Epidermal melanocyte (primary cell): ENCODE results near the gene SH3BP5L.
"Not testable (repeated sequence)": the region's sequence is repeated elsewhere in the genome, so short reads cannot be mapped to it uniquely, and the experiment has no call there.

Experiments used
- DNase-seq: peaks from one replicate; pipeline ENCODE4 v3.0.0; 2011; ENCODE audit warnings: low spot score; ENCODE audit not compliant: insufficient read length

SH3BP5L gene

GRCh38 chr1:248830718-248831017, 5.0 kb upstream of the SH3BP5L start:
- DNase-seq: not testable (repeated sequence)

GRCh38 chr1:248828845-248829244, 3.1 kb upstream of the SH3BP5L start:
- no peak for DNase-seq

GRCh38 chr1:248825573-248825908, 174 bp downstream of the SH3BP5L start:
- DNase-seq: no peak

- no peak for DNase-seq
Measured at GRCh38 chr1:248825136-248825535, 579 bp downstream of the SH3BP5L start.

- no peak for DNase-seq
Measured at GRCh38 chr1:248824701-248825100, 1.0 kb downstream of the SH3BP5L start.

DNA sequence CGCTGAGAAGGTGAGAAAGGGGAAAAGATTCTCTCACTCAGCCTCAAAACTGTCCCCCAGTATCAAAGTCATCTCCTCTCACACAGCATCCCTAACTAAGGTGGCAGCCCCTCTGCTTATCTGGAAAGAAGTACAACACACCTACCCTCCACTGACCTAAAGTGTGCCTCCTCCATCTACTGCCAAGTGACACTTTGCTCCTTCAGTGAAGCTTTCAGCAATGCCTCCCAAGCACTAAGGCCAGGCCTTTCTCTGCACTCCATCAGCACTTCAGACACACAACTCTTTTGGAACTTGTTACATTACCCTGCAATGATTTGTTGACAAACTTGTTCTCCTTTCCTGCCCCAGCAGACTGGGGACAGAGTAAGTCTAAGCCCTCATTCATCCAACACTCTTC, 1.4 kb downstream of the SH3BP5L start:
- DNase-seq: no peak

DNA sequence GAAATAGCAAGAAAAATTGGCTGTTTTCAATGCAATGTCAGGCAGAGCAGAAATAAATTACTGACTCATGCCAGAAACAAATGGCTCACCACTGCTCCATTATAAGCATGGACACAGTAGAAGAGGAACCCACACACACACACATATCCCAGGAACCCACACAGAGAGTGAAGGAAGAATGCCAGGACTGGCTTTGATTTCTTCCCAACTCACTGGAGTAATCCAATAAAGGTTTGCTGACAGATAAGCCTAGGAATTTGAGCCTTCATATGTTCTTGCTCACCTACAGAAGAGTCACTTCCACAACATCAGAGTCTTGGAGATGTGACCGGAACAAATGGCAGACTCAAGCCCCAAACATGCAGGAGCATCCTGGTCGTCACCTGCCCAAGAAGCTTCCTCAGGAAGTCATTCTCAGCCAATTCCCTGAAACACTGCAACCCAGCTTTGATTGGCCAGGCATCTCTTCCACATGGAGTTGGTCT, 2.2 kb downstream of the SH3BP5L start:
- DNase-seq: no peak

GRCh38 chr1:248822148-248823032, 3.3 kb downstream of the SH3BP5L start:
- DNase-seq: no peak

DNA sequence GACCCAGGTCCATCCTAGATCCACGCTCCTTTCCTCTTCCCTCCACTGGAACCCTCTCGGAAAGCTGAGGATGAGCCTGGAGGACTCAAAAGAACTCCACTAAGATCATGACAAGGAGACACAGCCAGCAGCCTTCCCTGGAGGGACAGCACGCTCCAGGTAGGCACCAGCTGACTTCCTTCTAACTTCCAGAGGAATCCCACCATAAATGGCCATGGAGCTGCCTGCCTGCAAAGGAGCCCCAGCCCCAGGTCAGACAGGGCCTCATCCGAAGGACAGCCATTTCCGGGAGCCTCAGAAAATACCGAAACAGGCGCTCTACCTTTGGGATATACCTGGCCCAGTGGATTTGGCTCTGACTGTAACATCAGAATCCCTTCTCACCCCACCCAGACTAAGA, 4.1 kb downstream of the SH3BP5L start:
- no peak for DNase-seq

DNA sequence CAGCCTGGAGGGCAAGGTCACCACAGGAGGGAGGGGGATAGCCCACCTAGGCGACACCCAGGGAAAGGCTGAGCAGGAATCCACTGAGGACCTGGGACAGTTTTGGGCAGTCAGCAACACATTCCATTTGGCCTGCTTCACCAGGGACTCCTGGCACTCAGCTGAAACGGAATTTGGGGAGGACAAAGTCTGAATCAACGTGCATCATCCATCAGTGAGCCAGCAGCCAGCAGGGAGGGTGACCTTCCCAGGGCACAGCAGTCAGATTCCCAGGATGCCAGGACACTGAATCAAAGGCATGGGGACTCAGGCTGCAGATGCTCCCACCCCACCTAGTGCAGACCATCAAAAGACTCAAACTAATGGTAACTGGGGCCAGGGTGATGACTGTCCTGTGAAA, 4.6 kb downstream of the SH3BP5L start:
- no peak for DNase-seq

DNA sequence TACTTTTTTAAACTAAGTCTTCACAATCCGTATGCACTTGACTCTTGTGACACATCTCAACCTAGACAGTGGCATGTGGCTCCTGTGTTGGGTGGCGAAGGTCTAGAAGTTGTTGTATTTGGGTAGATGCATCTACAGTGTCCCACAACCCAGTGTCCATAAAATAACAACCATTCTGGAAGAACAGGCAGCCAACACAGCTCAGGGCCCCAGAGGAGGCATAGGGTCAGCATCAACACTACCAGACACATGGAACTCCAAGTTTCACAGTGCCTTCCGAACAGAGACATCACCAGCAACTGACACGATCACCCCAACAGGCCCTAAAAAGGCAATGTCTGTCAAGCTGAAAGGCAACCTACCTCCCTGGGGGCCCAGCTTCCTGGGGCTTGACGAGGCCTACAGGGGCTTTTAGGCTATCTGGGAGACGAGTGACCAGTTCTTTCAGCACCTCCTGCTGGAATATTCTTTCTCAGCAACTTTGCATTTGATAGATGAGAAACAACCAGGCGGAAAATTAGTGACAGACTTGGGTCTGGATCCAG, 5.6 kb downstream of the SH3BP5L start:
- no peak for DNase-seq

DNA sequence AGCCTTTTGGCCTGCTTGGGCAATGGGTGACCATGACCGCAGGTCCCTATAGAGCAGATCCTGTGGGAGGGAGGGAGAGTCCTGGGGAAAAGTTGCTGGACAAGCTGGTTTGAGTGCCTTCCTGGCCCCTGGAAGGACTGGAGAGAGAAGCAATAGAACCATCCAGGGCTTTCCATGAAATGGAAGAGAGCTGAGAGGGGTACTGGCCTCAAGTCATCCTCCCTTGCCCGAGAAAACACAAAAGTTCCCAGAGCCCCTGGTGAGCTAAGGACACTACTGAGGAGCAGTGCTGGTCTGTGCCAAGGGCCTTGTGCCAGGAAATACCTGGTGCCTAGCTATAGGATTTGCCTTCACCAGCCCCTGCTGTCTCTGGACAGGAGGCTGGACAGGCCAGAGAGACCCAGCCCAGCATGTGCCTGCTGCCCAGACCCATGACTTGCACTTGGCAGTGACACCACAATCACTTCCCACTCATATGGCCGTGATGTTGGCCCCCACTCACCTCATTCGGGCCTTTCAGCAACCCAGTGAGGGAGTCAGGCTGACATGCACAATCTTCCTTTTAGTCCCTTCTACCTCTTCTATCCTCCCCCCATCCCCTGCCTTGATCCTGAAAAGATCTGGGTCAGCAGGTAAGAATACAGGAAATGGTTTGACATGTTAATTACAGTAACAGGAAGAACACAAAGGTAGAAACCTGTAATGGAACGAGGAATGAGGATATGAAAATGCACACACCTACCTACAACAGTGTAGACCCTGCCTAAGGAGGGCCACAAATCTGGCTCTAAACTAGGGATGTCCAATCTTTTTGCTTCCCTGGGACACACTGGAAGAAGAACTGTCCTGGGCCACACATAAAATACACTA, 7.0 kb downstream of the SH3BP5L start:
- DNase-seq: no peak

DNA sequence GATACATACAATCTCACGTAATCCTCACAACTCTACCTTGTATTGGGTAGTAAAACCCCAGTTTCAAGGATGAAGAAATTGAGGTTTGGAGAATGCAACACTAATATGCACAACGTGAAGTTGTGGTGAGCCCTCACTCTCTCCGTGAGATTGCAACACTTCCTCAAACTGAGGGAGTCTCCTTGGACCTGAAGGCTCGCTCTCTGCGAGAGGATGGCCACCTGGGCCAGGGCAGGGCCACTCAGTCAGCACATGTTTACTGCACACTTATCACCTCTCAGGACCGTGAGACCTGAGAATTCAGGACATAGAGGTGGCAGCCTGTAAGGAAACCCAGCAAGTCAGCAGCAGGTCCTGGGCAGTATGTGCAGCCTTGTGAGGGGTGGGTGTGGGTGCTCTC, 8.7 kb downstream of the SH3BP5L start:
- DNase-seq: no peak

- no peak for DNase-seq
Measured at GRCh38 chr1:248816042-248816851, 9.5 kb downstream of the SH3BP5L start.

DNA sequence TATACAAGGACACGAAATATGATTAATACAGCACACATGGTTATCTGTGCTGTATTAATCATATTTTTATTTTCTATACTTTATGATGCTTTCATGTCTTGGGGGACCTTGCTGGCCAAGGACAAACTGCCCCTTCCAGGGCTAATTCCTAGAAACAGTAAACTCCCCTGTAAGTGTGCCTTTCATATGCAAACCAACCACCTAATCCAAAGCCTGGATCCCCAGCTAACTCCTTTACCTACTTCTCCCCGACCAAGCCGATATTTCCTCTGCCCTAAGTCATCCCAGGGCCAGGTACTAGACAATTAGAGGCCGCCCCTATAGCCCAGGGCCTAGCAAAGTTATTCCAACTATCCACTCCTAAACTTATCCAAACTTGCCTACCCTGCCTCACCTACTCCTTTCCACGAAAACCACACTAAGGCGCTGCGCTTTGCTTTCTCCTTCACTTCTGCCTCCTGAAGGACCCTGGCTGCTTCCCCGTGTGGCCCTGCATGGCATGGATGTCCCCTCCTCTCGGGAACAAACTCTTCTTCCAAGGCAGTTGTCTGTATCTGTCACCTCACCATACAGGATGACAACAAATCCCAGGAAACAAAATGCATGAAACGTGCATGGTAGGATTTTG, 10.2 kb downstream of the SH3BP5L start:
- no peak for DNase-seq

GRCh38 chr1:248814351-248814750, 11.4 kb downstream of the SH3BP5L start:
- DNase-seq: no peak

GRCh38 chr1:248813546-248813945, 12.2 kb downstream of the SH3BP5L start:
- DNase-seq: no peak

DNA sequence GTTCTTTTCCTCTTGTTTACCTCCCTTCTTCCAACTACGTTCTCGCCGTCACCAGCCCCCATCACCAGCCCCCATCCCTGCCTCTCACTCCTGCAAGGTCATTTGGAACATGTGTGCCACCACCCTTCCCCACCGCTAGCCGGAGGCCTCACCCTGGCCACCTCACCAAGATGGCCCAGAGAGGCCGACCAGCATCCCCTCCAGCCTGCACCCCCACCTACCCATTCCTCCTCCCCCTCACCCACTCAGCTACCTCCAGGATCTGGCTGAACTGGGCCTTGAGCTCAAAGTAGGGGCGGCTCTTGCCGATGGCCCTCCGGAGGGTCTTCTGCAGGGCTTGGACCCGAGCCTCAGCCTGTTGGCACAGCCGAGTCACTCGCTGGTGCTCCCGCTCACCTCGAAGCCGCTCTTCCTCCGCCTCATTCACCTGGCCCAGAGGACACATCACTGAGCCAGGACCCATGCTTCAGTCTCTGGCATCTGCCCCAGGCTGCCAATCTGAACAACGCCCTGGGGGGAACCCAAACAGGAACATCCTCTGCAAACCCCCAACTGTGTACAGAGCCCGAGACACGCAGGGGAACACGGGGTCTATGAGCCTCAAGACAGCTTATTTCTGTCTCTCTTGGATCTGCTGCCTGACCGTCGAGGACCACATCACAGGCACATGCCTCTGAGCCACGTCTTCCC, 12.8 kb downstream of the SH3BP5L start:
- no peak for DNase-seq

DNA sequence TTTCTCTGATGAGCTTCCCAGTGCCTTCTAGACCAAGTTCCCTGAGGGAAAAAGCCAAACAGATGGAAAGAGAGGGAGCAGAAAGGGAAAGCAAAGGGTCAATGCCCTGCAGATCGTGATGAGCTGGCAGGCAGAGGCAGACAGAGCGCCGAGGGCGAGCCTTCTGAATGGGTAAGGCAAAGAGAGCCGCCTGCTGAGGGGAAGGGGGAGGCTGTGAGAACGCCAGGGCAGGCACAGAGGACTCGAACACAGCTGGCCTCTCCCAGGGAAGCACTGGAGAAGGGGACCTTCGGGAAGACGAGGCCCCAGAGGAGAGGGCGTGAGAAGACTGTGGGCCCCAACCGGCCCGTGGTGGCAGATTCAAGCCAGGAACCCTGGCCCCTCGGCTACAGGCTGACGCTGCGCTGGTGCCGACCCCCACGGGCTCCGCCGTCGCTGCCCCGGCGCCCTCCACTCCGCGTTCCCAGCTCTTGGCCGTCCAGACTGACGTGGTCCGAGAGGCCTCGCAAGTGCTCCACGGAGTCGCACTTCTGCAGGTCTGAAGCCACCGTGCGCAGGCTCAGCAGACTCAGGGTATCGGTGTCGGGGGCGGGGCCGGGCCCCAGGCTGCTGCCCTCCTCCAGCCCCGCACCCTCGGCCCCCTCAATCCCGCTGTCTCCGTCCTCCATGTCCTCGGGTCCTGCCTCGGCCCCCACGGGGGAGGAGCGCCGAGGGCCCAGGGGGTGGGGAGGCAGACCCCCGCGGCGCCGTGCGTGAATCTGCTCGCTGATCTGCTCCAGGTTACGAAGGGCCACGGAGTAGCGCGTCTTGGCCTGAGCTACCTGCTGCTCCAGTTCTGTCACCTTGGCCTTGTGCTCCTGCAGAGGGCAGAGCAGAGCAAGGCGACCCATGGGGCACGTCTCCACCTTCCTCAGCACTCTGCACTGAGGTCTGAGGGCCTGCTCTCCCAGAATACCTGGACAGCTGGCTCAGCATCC, 13.9 kb downstream of the SH3BP5L start:
- DNase-seq: no peak
